Panc1 (cell line): ENCODE results near the gene DOCK4. TPM values are rescaled to one million over a fixed set of nuclear protein-coding genes. Genes with fewer than 3 reads are reported as not detected.

Source experiments
- ATAC-seq: fragments of 200-7000 bp; cut with Tn5 transposase; 2 replicates; pipeline ENCODE4 v1.9.1; 2020; ENCODE audit warnings: mild to moderate bottlenecking, moderate library complexity
- BruUV-seq: library from RNA; stranded (reverse); fragments of 400-500 nt; replicated peaks from 2 replicates; lab custom pipeline; 2021; lab: Mats Ljungman, UMichigan
- CTCF ChIA-PET: fragments of 300-600 bp; sonication (Branson Sonifier 250); formaldehyde crosslinking; loops from one replicate; lab custom pipeline; 2022; ENCODE audit warnings: antibody characterized with exemption; lab: Charles Lee
- POLR2A ChIA-PET: fragments of 300-600 bp; sonication (Branson Sonifier 250); formaldehyde crosslinking; loops from one replicate; lab custom pipeline; 2022; ENCODE audit warnings: antibody characterized with exemption; lab: Charles Lee
- DNase-seq: peaks from one replicate; pipeline ENCODE4 v3.0.0-alpha.2; 2010; ENCODE audit warnings: low read depth, low spot score
- H3K27ac ChIP-seq: 2 replicates; pipeline ENCODE4 v1.5.1; 2011; ENCODE audit warnings: mild to moderate bottlenecking, low read length, inconsistent platforms
- H3K27me3 ChIP-seq: fragments of 200-500 bp; sonication (Bioruptor generic); 2 replicates; pipeline ENCODE4 v1.6.0; 2014; ENCODE audit warnings: low read length, inconsistent platforms; ENCODE audit not compliant: control insufficient read depth, insufficient read depth
- H3K36me3 ChIP-seq: fragments of 200-500 bp; sonication (Bioruptor generic); 2 replicates; pipeline ENCODE4 v1.5.1; 2014; ENCODE audit warnings: inconsistent platforms, mild to moderate bottlenecking, low read length, moderate library complexity; ENCODE audit not compliant: control insufficient read depth, insufficient read depth
- H3K4me1 ChIP-seq: 2 replicates; pipeline ENCODE4 v1.5.1; 2011; ENCODE audit warnings: inconsistent platforms, mild to moderate bottlenecking, low read length, moderate library complexity; ENCODE audit not compliant: control insufficient read depth, insufficient read depth
- H3K4me3 ChIP-seq, 2 experiments: 2 replicates each; pipeline ENCODE4 v1.5.1; 2011 to 2012; ENCODE audit warnings: low read depth in 2 of 2, low read length in 2 of 2, mild to moderate bottlenecking in 2 of 2, inconsistent platforms in 1 of 2, moderate library complexity in 1 of 2
- H3K9me3 ChIP-seq: fragments of 200-500 bp; sonication (Bioruptor generic); 2 replicates; pipeline ENCODE4 v1.5.1; 2014; ENCODE audit warnings: low read depth, mild to moderate bottlenecking, inconsistent platforms, low read length, moderate library complexity; ENCODE audit not compliant: control insufficient read depth, insufficient read depth
- CTCF ChIP-seq: fragments of 450-650 bp; IDR thresholded peaks from 2 replicates; pipeline ENCODE4 v1.5.1; 2017; ENCODE audit warnings: mild to moderate bottlenecking
- POLR2AphosphoS5 ChIP-seq: IDR thresholded peaks from 2 replicates; pipeline ENCODE4 v1.6.1; 2012; ENCODE audit warnings: mild to moderate bottlenecking, low read depth, low read length, moderate library complexity
- REST ChIP-seq, 2 experiments: IDR thresholded peaks; 2 replicates each; pipeline ENCODE4 v1.6.1; 2011 to 2012; ENCODE audit warnings: low read depth in 2 of 2, control low read depth in 1 of 2, low read length in 1 of 2, mild to moderate bottlenecking in 1 of 2, moderate library complexity in 1 of 2; ENCODE audit not compliant: insufficient read depth in 1 of 2
- SIN3A ChIP-seq: IDR thresholded peaks from 2 replicates; pipeline ENCODE4 v1.6.1; 2012; ENCODE audit warnings: low read depth, mild to moderate bottlenecking, low read length, moderate library complexity, borderline replicate concordance; ENCODE audit not compliant: insufficient read depth
- TCF7L2 ChIP-seq: IDR thresholded peaks from 2 replicates; pipeline ENCODE4 v1.6.1; 2011; ENCODE audit warnings: mild to moderate bottlenecking, low read depth, low read length, inconsistent platforms
- in situ Hi-C: cut with HindIII; loops from 2 replicates; pipeline ENCODE4 v1.10.0; 2016; ENCODE audit warnings: low sequenced_read_pairs, low pct_unique_long_range_greater_than_20kb
- intact Hi-C: fragments of 100-400 bp; cut with micrococcal nuclease; formaldehyde crosslinking; loops from one replicate; pipeline ENCODE4 v1.10.0; 2022; ENCODE audit not compliant: unreplicated experiment
- total RNA-seq: library from RNA; stranded (reverse); gene quantifications from one replicate; pipeline ENCODE4 v1.2.1, GENCODE V29; 2021; ENCODE audit not compliant: unreplicated experiment

Gene DOCK4
- total RNA-seq, 1 experiment from 2014 or later: 10.8 TPM

GRCh38 chr7:111892588-111892987 is 313.6 kb downstream of the DOCK4 start:
- TF ChIP-seq SIN3A (no peak), CTCF (no peak), POLR2AphosphoS5 (no peak), REST (IDR thresholded peaks at IDR 0.05; ENCODE audit: insufficient read depth in 1 of 2, low read depth in 2 of 2, low read length in 1 of 2) (no peak), TCF7L2 (no peak)
- no peak overlapping the region for H3K4me3 ChIP-seq
- in situ Hi-C loops (no loop called here), intact Hi-C loops (no loop called here)
- ATAC-seq (no peak), DNase-seq (no peak)
- no peaks in the 10 kb centered on the region for H3K36me3 ChIP-seq
- no peak overlapping the region for H3K27ac ChIP-seq
- ChIA-PET POLR2A (no interaction called here), CTCF (no interaction called here)
- no peaks in the 10 kb centered on the region for H3K4me1 ChIP-seq
- no TSS peak for BruUV-seq
- H3K9me3 ChIP-seq: no peaks in the 10 kb centered on the region
- no peaks in the 10 kb centered on the region for H3K27me3 ChIP-seq

GRCh38 chr7:111887734-111888133 is 318.5 kb downstream of the DOCK4 start:
- no peak for DNase-seq
- Histone ChIP-seq H3K9me3 (no peaks in the 10 kb centered on the region), H3K4me1 (no peaks in the 10 kb centered on the region), H3K36me3 (no peaks in the 10 kb centered on the region), H3K27me3 (no peaks in the 10 kb centered on the region), H3K4me3 (no peak overlapping the region), H3K27ac (no peak overlapping the region)
- BruUV-seq: no TSS peak
- ChIA-PET CTCF (no interaction called here), POLR2A (no interaction called here)
- ATAC-seq: no peak
- intact Hi-C loops: no loop called here
- TF ChIP-seq CTCF: no peak
- no peak for TF ChIP-seq POLR2AphosphoS5
- no peak for TF ChIP-seq SIN3A
- no peak for TF ChIP-seq REST (IDR thresholded peaks at IDR 0.05; ENCODE audit: insufficient read depth in 1 of 2, low read depth in 2 of 2, low read length in 1 of 2)
- no peak for TF ChIP-seq TCF7L2
- in situ Hi-C loops: no loop called here
